Measurements from ENCODE around the gene SKAP1.

GRCh38 chr17:48219617-48220016, 210.4 kb downstream of the SKAP1 start:
- TF ChIP-seq EZH2 (IDR thresholded peaks at IDR 0.05; ENCODE audit: low read depth, unreplicated experiment) = no peak
- TF ChIP-seq CTCF (conservative IDR thresholded peaks at IDR 0.05; ENCODE audit: low read depth in 2 of 2) = no peak
- TF ChIP-seq JUNB (IDR thresholded peaks at IDR 0.05; ENCODE audit: unreplicated experiment) = no peak
- TF ChIP-seq POLR2AphosphoS5 (IDR thresholded peaks at IDR 0.05; ENCODE audit: low read depth) = no peak
- no peak for TF ChIP-seq EZH2phosphoT487 (IDR thresholded peaks at IDR 0.05; ENCODE audit: unreplicated experiment)
- no peak for TF ChIP-seq REST (IDR thresholded peaks at IDR 0.05; ENCODE audit: unreplicated experiment)
- no peak for TF ChIP-seq ETS1 (IDR thresholded peaks at IDR 0.05)
- TF ChIP-seq CREB1 (CRISPR knock-in tag; IDR thresholded peaks at IDR 0.05; ENCODE audit: low read depth) = no peak
- TF ChIP-seq STAT1 (IDR thresholded peaks at IDR 0.05; ENCODE audit: unreplicated experiment) = no peak
- no peak for TF ChIP-seq ZNF114 (CRISPR knock-in tag; IDR thresholded peaks at IDR 0.05)
- TF ChIP-seq ZNF462 (CRISPR knock-in tag; IDR thresholded peaks at IDR 0.05) = no peak
- no peak for TF ChIP-seq NANOG (IDR thresholded peaks at IDR 0.05; ENCODE audit: borderline replicate concordance)

All from GM23338 (cell line).